ENCODE data around the gene ITGA5.

- no peak for TF ChIP-seq CTCF (IDR thresholded peaks at IDR 0.05)
- TF ChIP-seq REST (IDR thresholded peaks at IDR 0.05; ENCODE audit: insufficient read depth in 1 of 2, low read depth in 2 of 2, low read length in 1 of 2), result no peak
- TF ChIP-seq SIN3A (IDR thresholded peaks at IDR 0.05; ENCODE audit: borderline replicate concordance, insufficient read depth, low read depth, low read length), result no peak
- TF ChIP-seq POLR2AphosphoS5 (IDR thresholded peaks at IDR 0.05; ENCODE audit: low read depth, low read length), result no peak
Observed at GRCh38 chr12:54443446-54443845, 24.4 kb upstream of the ITGA5 start.

All from Panc1 (cell line).